K562 (cell line): ENCODE results near the gene MRO. TPM values are rescaled to one million over a fixed set of nuclear protein-coding genes. Genes with fewer than 3 reads are reported as not detected.

Experiments
- ATAC-seq: fragments of 200-7000 bp; cut with Tn5 transposase; 3 replicates; pipeline ENCODE4 v1.9.1; 2020; ENCODE audit warnings: moderate library complexity
- BruUV-seq: library from RNA; stranded (reverse); fragments of 400-500 nt; replicated peaks from 2 replicates; lab custom pipeline; 2021; lab: Mats Ljungman, UMichigan
- CTCF ChIA-PET: fragments of 300-600 bp; formaldehyde crosslinking; extraction: SDS; loops from one replicate; lab custom pipeline; 2021; ENCODE audit warnings: low intra/inter-chr PET ratio; lab: Yijun Ruan, JAX
- POLR2A ChIA-PET: fragments of 300-600, 350-650 bp; sonication (Branson Sonifier 250); formaldehyde crosslinking; extraction: SDS; loops from one replicate; lab custom pipeline; 2021; ENCODE audit warnings: antibody characterized with exemption, inconsistent platforms; lab: Yijun Ruan, JAX
- DNase-seq, 4 experiments: peaks; one replicate each; pipeline versions ENCODE4 v3.0.0 to v3.0.0-alpha.2; 2011 to 2018; ENCODE audit warnings: low spot score in 3 of 4, mixed read lengths in 3 of 4; ENCODE audit errors: extremely low read depth in 1 of 4
- FAIRE-seq: peaks from 2 replicates; lab custom pipeline; 2011; peaks lifted over from hg19 to GRCh38; lab: Jason Lieb, UNC
- H2AFZ ChIP-seq: 2 replicates; pipeline ENCODE4 v1.6.0; 2011; ENCODE audit warnings: low read depth, low read length, control low read depth, inconsistent platforms
- H3K27ac ChIP-seq: fragments of 200-600 bp; 3 replicates; pipeline ENCODE4 v1.8.0; 2011; ENCODE audit warnings: low read depth, mild to moderate bottlenecking, control low read depth, inconsistent platforms, low read length, moderate library complexity, mixed read lengths; ENCODE audit errors: extremely low read depth
- H3K27me3 ChIP-seq, 2 experiments: fragments of 300-600 bp in 1 of 2; 2 replicates in 1 of 2; 3 replicates in 1 of 2; pipeline versions ENCODE4 v1.6.0 to v1.8.0; 2011; ENCODE audit warnings: inconsistent platforms in 2 of 2, low read length in 2 of 2, mild to moderate bottlenecking in 1 of 2, mixed read lengths in 1 of 2, moderate library complexity in 1 of 2; ENCODE audit not compliant: control insufficient read depth in 2 of 2, insufficient read depth in 2 of 2
- H3K36me3 ChIP-seq: fragments of 300-600 bp; 3 replicates; pipeline ENCODE4 v1.8.0; 2011; ENCODE audit warnings: mild to moderate bottlenecking, low read length, inconsistent platforms; ENCODE audit not compliant: control insufficient read depth, insufficient read depth
- H3K4me1 ChIP-seq, 2 experiments: fragments of 200-600 bp in 1 of 2; replicated peaks in 1 of 2; 2 replicates in 1 of 2; 3 replicates in 1 of 2; pipeline versions ENCODE4 v1.5.1 to v1.8.0; 2011; ENCODE audit warnings: inconsistent platforms in 2 of 2, low read length in 2 of 2, mild to moderate bottlenecking in 1 of 2, mixed read lengths in 1 of 2, moderate library complexity in 1 of 2; ENCODE audit not compliant: control insufficient read depth in 2 of 2, insufficient read depth in 2 of 2
- H3K4me2 ChIP-seq: 2 replicates; pipeline ENCODE4 v1.6.1; 2011; ENCODE audit warnings: low read length, control low read depth, inconsistent platforms, mixed read lengths; ENCODE audit not compliant: insufficient read depth
- H3K4me3 ChIP-seq: fragments of 200-600 bp; sonication (generic), shearing (Covaris generic); 2 replicates; pipeline ENCODE4 v1.5.1; 2016; ENCODE audit warnings: control low read depth, inconsistent platforms
- H3K79me2 ChIP-seq: fragments of 200-600 bp; 3 replicates; pipeline ENCODE4 v1.8.0; 2011; ENCODE audit warnings: low read length, inconsistent platforms; ENCODE audit not compliant: control insufficient read depth, insufficient read depth
- H3K9ac ChIP-seq, 2 experiments: 2 replicates each; pipeline versions ENCODE4 v1.6.0 to v1.6.1; 2011; ENCODE audit warnings: low read depth in 2 of 2, low read length in 2 of 2, control low read depth in 1 of 2, inconsistent platforms in 1 of 2, mild to moderate bottlenecking in 1 of 2, mixed read lengths in 1 of 2; ENCODE audit not compliant: insufficient read depth in 1 of 2
- H3K9me1 ChIP-seq: one replicate; pipeline ENCODE4 v1.6.0; 2011; ENCODE audit warnings: inconsistent platforms, mild to moderate bottlenecking, low read length, moderate library complexity; ENCODE audit not compliant: control insufficient read depth, insufficient read depth
- H3K9me3 ChIP-seq: replicated peaks from 2 replicates; pipeline ENCODE4 v1.5.1; 2011; ENCODE audit warnings: low read depth, low read length, inconsistent platforms; ENCODE audit not compliant: control insufficient read depth, insufficient read depth
- H4K20me1 ChIP-seq: replicated peaks from 2 replicates; pipeline ENCODE4 v1.6.1; 2011; ENCODE audit warnings: low read length, inconsistent platforms, mixed read lengths; ENCODE audit not compliant: control insufficient read depth, insufficient read depth
- BDP1 ChIP-seq: IDR thresholded peaks from 3 replicates; pipeline ENCODE4 v1.6.1; 2011; ENCODE audit not compliant: insufficient read length, insufficient read depth
- BRF2 ChIP-seq: IDR thresholded peaks from 3 replicates; pipeline ENCODE4 v1.6.1; 2011; ENCODE audit warnings: borderline replicate concordance, mild to moderate bottlenecking; ENCODE audit not compliant: insufficient read length, insufficient read depth
- CTBP1 ChIP-seq: fragments of 450-650 bp; IDR thresholded peaks from 2 replicates; pipeline ENCODE4 v1.6.1; 2016; ENCODE audit warnings: borderline replicate concordance
- DNMT1 ChIP-seq: fragments of 450-650 bp; IDR thresholded peaks from 2 replicates; pipeline ENCODE4 v1.6.1; 2016; ENCODE audit warnings: antibody characterized with exemption, mild to moderate bottlenecking
- EHMT2 ChIP-seq: fragments of 450-650 bp; IDR thresholded peaks from 2 replicates; pipeline ENCODE4 v1.6.1; 2018; ENCODE audit warnings: antibody characterized with exemption
- FOXK2 ChIP-seq, 2 experiments: fragments of 450-650 bp; IDR thresholded peaks in 1 of 2; conservative IDR thresholded peaks in 1 of 2; 2 replicates each; pipeline ENCODE4 v1.6.1; 2016; ENCODE audit warnings: low read depth in 2 of 2, mild to moderate bottlenecking in 1 of 2
- NFE2 ChIP-seq: IDR thresholded peaks from 2 replicates; pipeline ENCODE4 v1.6.1; 2014; ENCODE audit warnings: antibody characterized with exemption, low read depth
- NRF1 ChIP-seq, 2 experiments: fragments of 450-650 bp; IDR thresholded peaks in 1 of 2; conservative IDR thresholded peaks in 1 of 2; 2 replicates each; pipeline ENCODE4 v1.6.1; 2014; ENCODE audit warnings: mild to moderate bottlenecking in 2 of 2
- PHTF2 ChIP-seq: fragments of 250-450 bp; sonication (Bioruptor Pico); IDR thresholded peaks from 2 replicates; pipeline ENCODE4 v1.5.0; 2021; ENCODE audit warnings: mild to moderate bottlenecking
- POLR3A ChIP-seq: IDR thresholded peaks from 2 replicates; pipeline ENCODE4 v1.6.1; 2011; ENCODE audit warnings: borderline replicate concordance, mild to moderate bottlenecking, moderate library complexity; ENCODE audit not compliant: insufficient read length, insufficient read depth; ENCODE audit errors: extremely low read depth
- PREB ChIP-seq: sonication (generic); formaldehyde crosslinking; IDR thresholded peaks from 2 replicates; pipeline ENCODE4 v1.8.1; 2023; ENCODE audit warnings: mild to moderate bottlenecking, missing genetic modification reagents
- RAD51 ChIP-seq: fragments of 450-650 bp; IDR thresholded peaks from 2 replicates; pipeline ENCODE4 v1.7.1; 2016; ENCODE audit warnings: low read depth, mild to moderate bottlenecking, borderline replicate concordance
- SNRNP70 ChIP-seq: fragments of 200-400 bp; formaldehyde crosslinking; optimal IDR thresholded peaks from 2 replicates; pipeline ENCODE3; 2017; ENCODE audit warnings: low read depth, low read length
- TAF15 ChIP-seq: fragments of 200-400 bp; formaldehyde crosslinking; IDR thresholded peaks from 2 replicates; pipeline ENCODE4 v1.6.1; 2017; ENCODE audit warnings: mild to moderate bottlenecking, low read depth, low read length, moderate library complexity
- TAL1 ChIP-seq: fragments of 450-650 bp; IDR thresholded peaks from 2 replicates; pipeline ENCODE4 v1.6.1; 2016; ENCODE audit warnings: mild to moderate bottlenecking
- TRIM25 ChIP-seq: fragments of 450-650 bp; IDR thresholded peaks from 2 replicates; pipeline ENCODE4 v1.7.0; 2016; ENCODE audit warnings: borderline replicate concordance
- ZNF41 ChIP-seq: fragments of 250-450 bp; sonication (Bioruptor Pico); conservative IDR thresholded peaks from 2 replicates; pipeline ENCODE4 v1.4.0; 2020; ENCODE audit warnings: mild to moderate bottlenecking
- whole genome bisulfite sequencing: fragments of 100-300 bp; shearing (Covaris generic); methylation state at CpG from one replicate; pipeline ENCODE4 v1.1.6; 2016; ENCODE audit warnings: low coverage, mixed read lengths; ENCODE audit not compliant: insufficient coverage; ENCODE audit errors: missing lambda C conversion rate; 5-methylcytosine and 5-hydroxymethylcytosine counted together
- in situ Hi-C: fragments of 300-500 bp; cut with MboI; formaldehyde crosslinking; loops from 4 replicates; pipeline ENCODE4 v1.15.0; 2018; ENCODE audit warnings: inconsistent platforms, mixed read lengths
- intact Hi-C: fragments of 100-400 bp; cut with micrococcal nuclease; formaldehyde crosslinking; loops from 2 replicates; pipeline ENCODE4 v1.14.2; 2022
- polyA plus RNA-seq, 8 experiments: library from polyadenylated mRNA; depleted of rRNA in 4 of 8; stranded (reverse) in 5 of 8; unstranded in 3 of 8; fragments of >200 nt; fragmentation: Nextera tagmentation in 2 of 8; fragmentation: Illumina TruSeq in 1 of 8; extraction: Ambion mirVana in 2 of 8; extraction: Trizol in 1 of 8; gene quantifications; 2 replicates each; pipeline versions ENCODE4 v1.2.1 to v1.2.3, GENCODE V29; 2011 to 2014; ENCODE audit warnings: inconsistent platforms in 1 of 8, missing spikeins in 1 of 8
- total RNA-seq, 7 experiments: library from RNA; depleted of rRNA in 6 of 7; stranded (reverse); fragments of >200 nt in 6 of 7; fragmentation: Illumina TruSeq in 2 of 7; extraction: Trizol in 2 of 7; gene quantifications; 2 replicates each; pipeline versions ENCODE4 v1.2.1 to v1.2.3, GENCODE V29; 2011 to 2021; ENCODE audit warnings: low replicate concordance in 1 of 7

MRO gene
- total and polyA plus RNA-seq, 9 of the 15 experiments (the other 6 are each of a cell fraction or from before 2014, with no cell fraction given) = 0.06 TPM; not detected in 8

GRCh38 chr18:50776383-50776782 is 43.4 kb downstream of the MRO start:
- BruUV-seq = no TSS peak
- ChIA-PET POLR2A (no interaction called here), CTCF (no interaction called here)
- intact Hi-C loops = no loop called here
- FAIRE-seq = no peak
- Histone ChIP-seq H4K20me1 (no peaks in the 10 kb centered on the region), H3K4me3 (no peak overlapping the region), H3K36me3 (no peaks in the 10 kb centered on the region), H3K4me1 (no peaks in the 10 kb centered on the region), H3K9ac (no peak overlapping the region), H3K27me3 (peaks cover 0 to 2% of the 10 kb centered on the region in 2 experiments; a peak in 1 of 5 replicates), H3K27ac (no peak overlapping the region), H3K9me1 (no peaks in the 10 kb centered on the region), H3K9me3 (no peaks in the 10 kb centered on the region), H3K4me2 (no peak overlapping the region), H2AFZ (no peak overlapping the region), H3K79me2 (no peaks in the 10 kb centered on the region)
- in situ Hi-C loops = no loop called here
- no peak for ATAC-seq
- WGBS = 14% methylated on average over 3 of the region's 4 CpGs
- no peak for DNase-seq
- TF ChIP-seq FOXK2 (conservative IDR thresholded peaks at IDR 0.05 in 1 of 2, IDR thresholded peaks at IDR 0.05 in 1 of 2; ENCODE audit: low read depth in 2 of 2) (no peak), EHMT2 (no peak), RAD51 (no peak), SNRNP70 (no peak), CTBP1 (no peak), BRF2 (no peak), DNMT1 (no peak), NRF1 (conservative IDR thresholded peaks at IDR 0.05 in 1 of 2, IDR thresholded peaks at IDR 0.05 in 1 of 2) (no peak), TRIM25 (no peak), NFE2 (no peak), BDP1 (no peak), TAL1 (no peak), ZNF41 (CRISPR knock-in tag) (no peak), PREB (CRISPR knock-in tag) (no peak), PHTF2 (CRISPR knock-in tag) (no peak), POLR3A (no peak), TAF15 (no peak)
